IMR-90 (cell line): ENCODE results near the gene RMC1. TPM values are rescaled to one million over a fixed set of nuclear protein-coding genes. Genes with fewer than 3 reads are reported as not detected.

Source experiments
- ATAC-seq: fragments of 200-7000 bp; cut with Tn5 transposase; 2 replicates; pipeline ENCODE4 v1.9.1; 2020; ENCODE audit warnings: low read depth, mild to moderate bottlenecking, moderate library complexity
- BruUV-seq: library from RNA; stranded (reverse); fragments of 400-500 nt; replicated peaks from 2 replicates; lab custom pipeline; 2021; lab: Mats Ljungman, UMichigan
- CTCF ChIA-PET: fragments of 300-600 bp; formaldehyde crosslinking; extraction: SDS; loops from one replicate; lab custom pipeline; 2021; ENCODE audit warnings: antibody characterized with exemption; lab: Yijun Ruan, JAX
- POLR2A ChIA-PET: fragments of 300-600 bp; sonication (Branson Sonifier 250); formaldehyde crosslinking; loops from one replicate; lab custom pipeline; 2022; ENCODE audit warnings: antibody characterized with exemption; ENCODE audit not compliant: unreplicated experiment; lab: Charles Lee
- DNase-seq: peaks from one replicate; pipeline ENCODE4 v3.0.0; 2013
- H2AFZ ChIP-seq: replicated peaks from 2 replicates; pipeline ENCODE3; 2013; ENCODE audit warnings: low read length, mild to moderate bottlenecking; ENCODE audit not compliant: poor library complexity
- H2AK5ac ChIP-seq: 2 replicates; pipeline ENCODE4 v1.6.1; 2013; ENCODE audit warnings: low read depth, low read length, inconsistent platforms
- H2AK9ac ChIP-seq: replicated peaks from 2 replicates; pipeline ENCODE3; 2013; ENCODE audit warnings: mild to moderate bottlenecking, low read depth, low read length, moderate library complexity; ENCODE audit not compliant: poor library complexity
- H2BK120ac ChIP-seq: 2 replicates; pipeline ENCODE4 v1.6.1; 2013; ENCODE audit warnings: low read depth, low read length, inconsistent platforms
- H2BK15ac ChIP-seq: 3 replicates; pipeline ENCODE4 v1.6.1; 2013; ENCODE audit warnings: low read depth, low read length, inconsistent platforms
- H2BK20ac ChIP-seq: 2 replicates; pipeline ENCODE4 v1.6.1; 2013; ENCODE audit warnings: low read depth, mild to moderate bottlenecking, inconsistent platforms, low read length, moderate library complexity
- H2BK5ac ChIP-seq: 2 replicates; pipeline ENCODE4 v1.6.1; 2013; ENCODE audit warnings: mild to moderate bottlenecking, low read depth, low read length, inconsistent platforms; ENCODE audit not compliant: poor library complexity, severe bottlenecking
- H3K14ac ChIP-seq: replicated peaks from 2 replicates; pipeline ENCODE4 v1.6.1; 2013; ENCODE audit warnings: low read depth, low read length, inconsistent platforms
- H3K18ac ChIP-seq: 2 replicates; pipeline ENCODE4 v1.6.1; 2013; ENCODE audit warnings: low read depth, low read length, control low read depth
- H3K23ac ChIP-seq: 2 replicates; pipeline ENCODE4 v1.6.1; 2013; ENCODE audit warnings: low read depth, low read length, inconsistent platforms
- H3K27ac ChIP-seq: 2 replicates; pipeline ENCODE4 v1.5.1; 2013; ENCODE audit warnings: mild to moderate bottlenecking, control low read depth, low read length; ENCODE audit not compliant: insufficient read depth
- H3K27me3 ChIP-seq: 2 replicates; pipeline ENCODE4 v1.6.1; 2013; ENCODE audit warnings: low read length; ENCODE audit not compliant: control insufficient read depth, insufficient read depth
- H3K36me3 ChIP-seq: 2 replicates; pipeline ENCODE4 v1.6.1; 2013; ENCODE audit warnings: low read length, mixed read lengths; ENCODE audit not compliant: control insufficient read depth, insufficient read depth
- H3K4ac ChIP-seq: 2 replicates; pipeline ENCODE4 v1.6.1; 2013; ENCODE audit warnings: low read depth, low read length, inconsistent platforms
- H3K4me1 ChIP-seq: 2 replicates; pipeline ENCODE4 v1.6.1; 2013; ENCODE audit warnings: low read length, mixed read lengths; ENCODE audit not compliant: control insufficient read depth, insufficient read depth
- H3K4me2 ChIP-seq: 2 replicates; pipeline ENCODE4 v1.6.1; 2013; ENCODE audit warnings: low read depth, mild to moderate bottlenecking, control low read depth, low read length, moderate library complexity
- H3K4me3 ChIP-seq: 2 replicates; pipeline ENCODE4 v1.5.1; 2013; ENCODE audit warnings: low read depth, mild to moderate bottlenecking, control low read depth, low read length, moderate library complexity; ENCODE audit not compliant: insufficient read depth
- H3K56ac ChIP-seq: 2 replicates; pipeline ENCODE4 v1.6.1; 2013; ENCODE audit warnings: low read length, inconsistent platforms; ENCODE audit not compliant: insufficient read depth; ENCODE audit errors: extremely low read depth
- H3K79me1 ChIP-seq, 2 experiments: 2 replicates each; pipeline ENCODE4 v1.6.1; 2013; ENCODE audit warnings: low read length in 2 of 2, inconsistent platforms in 1 of 2, low read depth in 1 of 2
- H3K9ac ChIP-seq: 2 replicates; pipeline ENCODE4 v1.6.1; 2013; ENCODE audit warnings: low read depth, low read length, control low read depth
- H3K9me1 ChIP-seq: 2 replicates; pipeline ENCODE4 v1.6.1; 2013; ENCODE audit warnings: low read length, inconsistent platforms; ENCODE audit not compliant: insufficient read depth
- H3K9me3 ChIP-seq: 2 replicates; pipeline ENCODE4 v1.6.1; 2013; ENCODE audit warnings: low read length; ENCODE audit not compliant: control insufficient read depth, insufficient read depth
- H4K20me1 ChIP-seq: 2 replicates; pipeline ENCODE4 v1.6.1; 2013; ENCODE audit warnings: low read length, inconsistent platforms; ENCODE audit not compliant: insufficient read depth
- H4K5ac ChIP-seq: 2 replicates; pipeline ENCODE4 v1.6.1; 2013; ENCODE audit warnings: mild to moderate bottlenecking, low read depth, low read length, control low read depth
- H4K8ac ChIP-seq, 2 experiments: 2 replicates each; pipeline ENCODE4 v1.6.1; 2013; ENCODE audit warnings: low read depth in 2 of 2, low read length in 2 of 2, control low read depth in 1 of 2, inconsistent platforms in 1 of 2
- H4K91ac ChIP-seq: 2 replicates; pipeline ENCODE4 v1.6.1; 2013; ENCODE audit warnings: low read depth, low read length, inconsistent platforms; ENCODE audit not compliant: insufficient read depth
- BHLHE40 ChIP-seq: fragments of 150-350 bp; IDR thresholded peaks from 2 replicates; pipeline ENCODE4 v1.6.1; 2016; ENCODE audit warnings: mild to moderate bottlenecking, low read depth, low read length
- CEBPB ChIP-seq: IDR thresholded peaks from 2 replicates; pipeline ENCODE4 v1.6.1; 2012; ENCODE audit warnings: low read depth, low read length, improper control_type of control experiment
- CHD1 ChIP-seq: IDR thresholded peaks from 2 replicates; pipeline ENCODE4 v1.6.1; 2012; ENCODE audit warnings: low read depth, low read length, improper control_type of control experiment
- FOS ChIP-seq: fragments of 150-350 bp; IDR thresholded peaks from 2 replicates; pipeline ENCODE4 v1.6.1; 2016; ENCODE audit warnings: low read depth, low read length
- MAZ ChIP-seq: IDR thresholded peaks from 2 replicates; pipeline ENCODE4 v1.6.1; 2012; ENCODE audit warnings: low read depth, mild to moderate bottlenecking, low read length, improper control_type of control experiment, moderate library complexity, borderline replicate concordance
- MXI1 ChIP-seq: IDR thresholded peaks from 2 replicates; pipeline ENCODE4 v1.6.1; 2012; ENCODE audit warnings: low read depth, mild to moderate bottlenecking, low read length, moderate library complexity, borderline replicate concordance
- NFE2L2 ChIP-seq: fragments of 150-350 bp; IDR thresholded peaks from 2 replicates; pipeline ENCODE4 v1.6.1; 2016; ENCODE audit warnings: low read depth, mild to moderate bottlenecking, low read length
- RAD21 ChIP-seq: IDR thresholded peaks from 2 replicates; pipeline ENCODE4 v1.6.1; 2012; ENCODE audit warnings: low read length, improper control_type of control experiment
- RCOR1 ChIP-seq: IDR thresholded peaks from 2 replicates; pipeline ENCODE4 v1.6.1; 2012; ENCODE audit warnings: mild to moderate bottlenecking, low read length, improper control_type of control experiment; ENCODE audit not compliant: insufficient replicate concordance
- RFX5 ChIP-seq: IDR thresholded peaks from 2 replicates; pipeline ENCODE4 v1.8.0; 2012; ENCODE audit warnings: low read depth, mild to moderate bottlenecking, low read length, moderate library complexity
- USF2 ChIP-seq: fragments of 150-350 bp; IDR thresholded peaks from 2 replicates; pipeline ENCODE4 v1.6.1; 2017; ENCODE audit warnings: mild to moderate bottlenecking, antibody characterized with exemption, low read length, low read depth
- WGBS, 2 experiments: methylation state at CpG; one replicate each; pipeline versions ENCODE4 v1.1.5 to v1.1.7; 2013; ENCODE audit warnings: missing lambda C conversion rate in 2 of 2; ENCODE audit not compliant: insufficient read length in 1 of 2; ENCODE audit errors: extremely low coverage in 2 of 2; 5-methylcytosine and 5-hydroxymethylcytosine counted together
- dilution Hi-C: fragments of 300-500 bp; cut with HindIII; formaldehyde crosslinking; loops from one replicate; pipeline ENCODE4 v1.14.3; 2018; ENCODE audit warnings: low sequenced_read_pairs; ENCODE audit not compliant: unreplicated experiment
- in situ Hi-C: fragments of 300-500 bp; cut with MboI; formaldehyde crosslinking; loops from 3 replicates; pipeline ENCODE4 v1.14.3; 2019; ENCODE audit warnings: low sequenced_read_pairs, inconsistent platforms, mixed read lengths
- intact Hi-C: fragments of 100-400 bp; cut with micrococcal nuclease; formaldehyde crosslinking; loops from 2 replicates; pipeline ENCODE4 v1.10.0; 2022
- polyA plus RNA-seq, 3 experiments: library from polyadenylated mRNA; depleted of rRNA; stranded (reverse); fragments of >200 nt; gene quantifications; 2 replicates each; pipeline ENCODE4 v1.2.3, GENCODE V29; 2012; ENCODE audit warnings: low replicate concordance in 1 of 3
- total RNA-seq: library from RNA; depleted of rRNA; stranded (reverse); fragments of >200 nt; gene quantifications from 2 replicates; pipeline ENCODE4 v1.2.3, GENCODE V29; 2012
- TF ChIP-seq, protein P1 (sequence below): conservative IDR thresholded peaks from 2 replicates; pipeline ENCODE4 v1.5.1; 2012; ENCODE audit warnings: mild to moderate bottlenecking, low read depth, low read length, improper control_type of control experiment

RMC1 gene
- total and polyA plus RNA-seq, 2 of the 4 experiments (the other 2 are of a cell fraction), result 14.2 to 18.0 TPM

DNA sequence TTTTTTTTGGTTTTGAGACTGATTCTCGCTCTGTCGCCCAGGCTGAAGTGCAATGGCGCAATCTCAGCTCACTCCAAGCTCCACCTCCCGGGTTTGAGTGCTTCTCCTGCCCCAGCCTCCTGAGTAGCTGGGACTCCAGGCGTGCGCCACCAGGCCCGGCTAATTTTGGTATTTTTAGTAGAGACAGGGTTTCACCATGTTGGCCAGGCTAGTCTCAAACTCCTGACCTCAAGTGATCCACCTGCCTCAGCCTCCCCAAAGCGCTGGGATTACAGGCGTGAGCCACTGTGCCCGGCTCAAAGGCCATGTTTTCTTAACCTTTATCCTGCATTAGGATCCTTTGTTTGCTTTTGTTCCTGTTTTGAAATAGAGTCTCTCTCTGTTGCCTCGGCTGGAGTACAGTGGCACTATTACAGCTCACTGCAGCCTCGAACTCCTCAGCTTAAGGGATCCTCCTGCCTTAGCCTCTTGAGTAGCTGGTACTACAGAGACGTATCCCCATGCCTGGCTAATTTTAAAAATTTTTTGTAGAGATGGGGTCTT lies 42.0 kb downstream of the RMC1 start:
- no peak overlapping the region for H3K9ac ChIP-seq
- H2BK120ac ChIP-seq, result no peak overlapping the region
- no peak overlapping the region for H3K27ac ChIP-seq
- no peak for DNase-seq
- H4K5ac ChIP-seq, result no peak overlapping the region
- in situ Hi-C loops, result no loop called here
- no peak for ATAC-seq
- intact Hi-C loops, result no loop called here
- H3K56ac ChIP-seq, result no peak overlapping the region
- H2BK20ac ChIP-seq, result no peak overlapping the region
- no peak overlapping the region for H3K4ac ChIP-seq
- H3K36me3 ChIP-seq, result peaks cover 44% of the 10 kb centered on the region
- H3K18ac ChIP-seq, result no peak overlapping the region
- H3K4me2 ChIP-seq, result no peak overlapping the region
- 93% methylated on average over 3 of the region's 13 CpGs; no CpG with 5 or more reads in 1 of the 2 experiments for WGBS, 2 experiments
- peaks cover 7% of the 10 kb centered on the region; the same call in 1 of the 2 replicates for H3K9me1 ChIP-seq
- no peak overlapping the region for H4K8ac ChIP-seq
- no peak overlapping the region for H3K14ac ChIP-seq
- ChIA-PET POLR2A (no interaction called here), CTCF (no interaction called here)
- dilution Hi-C loops, result no loop called here
- H4K91ac ChIP-seq, result no peak overlapping the region
- H2AFZ ChIP-seq, result no peak overlapping the region
- no peak overlapping the region for H2BK5ac ChIP-seq
- peaks cover 0 to 3% of the 10 kb centered on the region in 2 experiments; a peak in 1 of 4 replicates for H3K79me1 ChIP-seq
- no peak overlapping the region for H2AK5ac ChIP-seq
- no peaks in the 10 kb centered on the region for H3K27me3 ChIP-seq
- BruUV-seq, result no TSS peak
- no peak overlapping the region for H2BK15ac ChIP-seq
- no peaks in the 10 kb centered on the region for H3K9me3 ChIP-seq
- TF ChIP-seq MAZ (no peak), CEBPB (no peak), CHD1 (no peak), MXI1 (no peak), FOS (no peak), USF2 (no peak), RFX5 (no peak), BHLHE40 (no peak), NFE2L2 (no peak), RAD21 (no peak), RCOR1 (no peak)
- TF ChIP-seq, protein P1, sequence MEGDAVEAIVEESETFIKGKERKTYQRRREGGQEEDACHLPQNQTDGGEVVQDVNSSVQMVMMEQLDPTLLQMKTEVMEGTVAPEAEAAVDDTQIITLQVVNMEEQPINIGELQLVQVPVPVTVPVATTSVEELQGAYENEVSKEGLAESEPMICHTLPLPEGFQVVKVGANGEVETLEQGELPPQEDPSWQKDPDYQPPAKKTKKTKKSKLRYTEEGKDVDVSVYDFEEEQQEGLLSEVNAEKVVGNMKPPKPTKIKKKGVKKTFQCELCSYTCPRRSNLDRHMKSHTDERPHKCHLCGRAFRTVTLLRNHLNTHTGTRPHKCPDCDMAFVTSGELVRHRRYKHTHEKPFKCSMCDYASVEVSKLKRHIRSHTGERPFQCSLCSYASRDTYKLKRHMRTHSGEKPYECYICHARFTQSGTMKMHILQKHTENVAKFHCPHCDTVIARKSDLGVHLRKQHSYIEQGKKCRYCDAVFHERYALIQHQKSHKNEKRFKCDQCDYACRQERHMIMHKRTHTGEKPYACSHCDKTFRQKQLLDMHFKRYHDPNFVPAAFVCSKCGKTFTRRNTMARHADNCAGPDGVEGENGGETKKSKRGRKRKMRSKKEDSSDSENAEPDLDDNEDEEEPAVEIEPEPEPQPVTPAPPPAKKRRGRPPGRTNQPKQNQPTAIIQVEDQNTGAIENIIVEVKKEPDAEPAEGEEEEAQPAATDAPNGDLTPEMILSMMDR, result no peak
- no peaks in the 10 kb centered on the region for H3K4me1 ChIP-seq
- H4K20me1 ChIP-seq, result no peaks in the 10 kb centered on the region
- no peak overlapping the region for H2AK9ac ChIP-seq
- no peak overlapping the region for H3K4me3 ChIP-seq
- no peak overlapping the region for H3K23ac ChIP-seq
